Stimulated activated CD4-positive, alpha-beta T cell treated with anti-CD3 and anti-CD28 coated beads, Interleukin-15, amount 100 ng/mL, for 48 hours (primary cell): ENCODE measurements around the gene SLC2A9.
"Not testable (repeated sequence)": the region's sequence is repeated elsewhere in the genome, so short reads cannot be mapped to it uniquely, and the experiment has no call there.

Experiments
- DNase-seq, 2 donors: peaks; one replicate each; pipeline ENCODE4 v3.0.0-alpha.2; 2020; ENCODE audit warnings: low read depth in 2 of 2

SLC2A9 gene

DNA sequence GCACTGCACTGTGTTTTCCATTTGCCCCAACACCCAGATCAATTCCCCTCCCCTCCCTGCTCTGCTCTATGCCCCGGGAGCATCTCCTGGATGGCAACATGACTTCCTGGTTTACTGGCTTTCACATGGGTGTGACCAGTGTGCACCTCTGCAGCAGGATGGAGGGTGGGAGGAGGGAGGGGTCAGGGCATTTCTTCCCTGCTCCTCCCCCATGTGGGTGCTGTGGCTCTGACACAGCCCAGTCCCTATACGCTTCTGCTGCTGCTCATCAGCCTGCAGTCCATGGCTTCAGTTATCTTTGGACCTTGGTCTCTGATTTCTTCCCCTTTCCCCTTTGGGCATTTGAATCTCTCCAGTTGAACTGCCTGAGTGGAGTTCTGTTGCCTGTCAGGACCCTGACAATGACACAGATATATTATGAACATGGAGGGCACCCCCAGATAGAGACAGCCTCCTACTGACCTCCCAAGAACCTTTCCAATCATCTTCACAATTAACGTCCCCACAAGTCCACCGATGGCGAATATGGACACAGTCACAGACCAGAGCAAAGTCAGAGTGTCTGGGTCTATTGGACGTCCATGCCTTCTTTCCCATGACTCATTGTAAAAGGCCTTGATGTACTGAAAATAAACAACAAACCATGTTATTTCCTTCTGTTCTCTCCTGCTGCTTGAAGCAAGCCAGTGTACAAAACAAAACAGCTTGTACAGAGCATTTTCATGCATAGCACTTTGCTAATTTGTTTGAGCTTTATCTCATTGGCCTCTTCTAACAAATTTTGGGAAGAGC is 24.8 kb downstream of the SLC2A9 start:
- DNase-seq = no peak

- DNase-seq = no peak
Observed at GRCh38 chr4:9994246-9994847, 26.9 kb downstream of the SLC2A9 start.

- DNase-seq = no peak
Observed at GRCh38 chr4:9989918-9990635, 31.2 kb downstream of the SLC2A9 start.

DNA sequence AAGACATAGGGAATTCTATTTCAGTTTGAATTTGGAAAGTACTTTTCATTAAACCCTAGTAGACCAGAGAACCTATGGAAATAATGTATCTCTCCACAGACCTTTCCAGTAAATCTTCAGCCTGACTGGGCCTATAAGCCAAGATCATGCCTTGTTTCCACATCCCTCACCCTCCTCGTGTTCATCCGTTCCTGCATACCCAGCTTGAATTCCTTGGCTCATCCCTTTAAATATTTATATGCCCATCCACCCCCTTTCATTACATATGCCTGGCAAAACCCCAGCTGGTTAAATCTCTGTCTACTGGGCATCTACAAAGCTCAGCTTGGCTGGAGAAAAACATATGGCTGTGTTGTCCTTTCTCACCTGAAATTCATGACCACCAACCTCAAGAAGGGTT is 32.4 kb downstream of the SLC2A9 start:
- no peak for DNase-seq

DNA sequence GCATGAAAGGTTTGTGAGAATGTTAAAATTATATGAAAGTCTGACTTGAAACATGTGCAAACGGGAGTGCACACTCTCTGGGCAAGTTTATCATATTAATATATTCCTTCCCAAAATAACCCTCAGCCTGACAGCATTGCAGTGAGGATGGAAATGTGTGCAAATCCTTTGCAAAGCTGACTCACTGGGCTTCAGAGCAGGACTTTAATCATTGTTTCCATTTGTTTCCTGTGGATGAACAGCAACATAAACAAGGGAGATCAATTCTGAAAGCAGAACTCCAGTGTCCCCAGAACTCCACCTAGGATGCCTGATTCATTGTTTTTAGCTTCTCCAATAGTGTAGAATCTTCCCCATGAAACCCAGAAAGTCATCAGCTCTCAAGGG is 32.9 kb downstream of the SLC2A9 start:
- no peak for DNase-seq

- no peak for DNase-seq
Observed at GRCh38 chr4:9987749-9988362, 33.4 kb downstream of the SLC2A9 start.

GRCh38 chr4:9984621-9985020 is 36.7 kb downstream of the SLC2A9 start:
- no peak for DNase-seq

DNA sequence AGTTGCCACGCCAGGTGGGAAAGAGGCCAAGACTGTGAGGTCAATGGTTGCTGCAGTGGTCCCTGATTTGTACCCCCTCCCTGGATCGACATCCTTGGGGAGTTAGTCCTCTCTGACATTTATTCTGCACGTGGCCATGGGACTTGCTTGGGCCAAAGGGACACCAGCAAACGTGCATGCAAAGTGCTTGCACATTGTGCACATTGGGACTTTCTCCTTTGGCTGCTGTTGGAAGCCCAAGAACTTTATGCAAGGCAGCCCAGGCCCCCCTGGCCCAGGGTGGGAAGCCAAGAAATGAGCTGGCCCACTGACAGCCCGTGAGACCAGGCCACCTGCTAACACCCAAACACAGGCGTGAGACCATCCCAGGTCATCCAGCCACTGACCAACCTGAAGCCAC is 38.1 kb downstream of the SLC2A9 start:
- DNase-seq = no peak

- DNase-seq = not testable (repeated sequence)
Observed at GRCh38 chr4:9981899-9982298, 39.4 kb downstream of the SLC2A9 start.

DNA sequence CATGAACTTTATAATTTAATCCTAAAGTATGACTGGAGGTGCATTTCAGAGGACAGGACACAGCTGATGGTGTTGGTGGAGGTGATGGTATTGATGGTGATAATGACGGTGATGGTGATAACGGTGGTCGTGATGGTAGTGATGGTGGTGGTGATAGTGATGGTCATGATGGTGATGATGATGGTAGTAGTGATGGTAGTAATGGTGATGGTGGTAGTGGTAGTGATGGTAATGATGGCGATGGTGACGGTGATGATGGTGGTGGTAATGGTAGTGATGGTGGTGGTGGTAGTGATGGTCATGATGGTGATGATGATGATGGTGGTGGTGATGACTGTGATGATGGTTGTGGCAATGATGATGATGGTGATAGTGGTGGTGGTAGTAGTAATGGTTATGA is 40.4 kb downstream of the SLC2A9 start:
- no peak for DNase-seq

GRCh38 chr4:9979101-9979701 is 42.1 kb downstream of the SLC2A9 start:
- DNase-seq = no peak

GRCh38 chr4:9977518-9978031 is 43.7 kb downstream of the SLC2A9 start:
- no peak for DNase-seq

DNA sequence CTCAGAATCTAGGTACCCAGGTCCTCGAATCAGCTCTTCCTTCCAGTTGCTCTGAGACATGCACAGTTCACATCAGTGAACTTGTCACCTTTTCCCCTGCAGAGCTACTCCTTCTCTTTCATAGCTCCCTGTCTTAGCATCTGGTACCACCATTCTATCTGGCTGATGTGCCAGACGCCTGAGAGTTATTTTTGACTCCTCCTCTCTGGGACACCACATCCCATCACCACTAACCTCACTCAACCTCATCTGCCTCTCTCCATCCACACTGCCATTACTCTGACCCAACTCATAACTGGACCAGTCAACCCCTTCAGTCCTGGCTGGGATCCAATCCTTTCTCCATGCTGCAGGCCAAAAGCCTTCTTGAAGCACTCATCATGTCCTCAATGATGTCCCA is 44.5 kb downstream of the SLC2A9 start:
- DNase-seq = no peak

GRCh38 chr4:9976293-9976692 is 45.0 kb downstream of the SLC2A9 start:
- DNase-seq = no peak

DNA sequence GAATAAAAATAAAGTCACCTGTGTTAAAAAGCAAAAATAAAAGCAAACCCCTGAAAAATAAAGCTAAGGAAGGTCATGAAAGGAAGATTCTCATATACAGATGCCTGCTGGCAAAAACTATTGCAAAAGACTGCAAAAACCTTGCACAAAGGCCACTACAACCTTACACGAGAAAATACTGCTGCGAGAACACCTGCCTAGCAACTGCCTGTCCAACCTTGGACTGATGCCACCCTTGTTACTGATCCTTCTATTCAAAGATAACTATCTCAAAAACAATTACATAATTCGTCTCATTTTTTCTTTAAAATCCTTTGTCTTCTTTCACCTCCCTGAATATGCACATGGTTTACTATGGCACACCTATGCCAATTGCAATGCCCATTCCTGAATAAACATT is 49.6 kb downstream of the SLC2A9 start:
- no peak for DNase-seq

GRCh38 chr4:9970399-9971011 is 50.8 kb downstream of the SLC2A9 start:
- no peak for DNase-seq

DNA sequence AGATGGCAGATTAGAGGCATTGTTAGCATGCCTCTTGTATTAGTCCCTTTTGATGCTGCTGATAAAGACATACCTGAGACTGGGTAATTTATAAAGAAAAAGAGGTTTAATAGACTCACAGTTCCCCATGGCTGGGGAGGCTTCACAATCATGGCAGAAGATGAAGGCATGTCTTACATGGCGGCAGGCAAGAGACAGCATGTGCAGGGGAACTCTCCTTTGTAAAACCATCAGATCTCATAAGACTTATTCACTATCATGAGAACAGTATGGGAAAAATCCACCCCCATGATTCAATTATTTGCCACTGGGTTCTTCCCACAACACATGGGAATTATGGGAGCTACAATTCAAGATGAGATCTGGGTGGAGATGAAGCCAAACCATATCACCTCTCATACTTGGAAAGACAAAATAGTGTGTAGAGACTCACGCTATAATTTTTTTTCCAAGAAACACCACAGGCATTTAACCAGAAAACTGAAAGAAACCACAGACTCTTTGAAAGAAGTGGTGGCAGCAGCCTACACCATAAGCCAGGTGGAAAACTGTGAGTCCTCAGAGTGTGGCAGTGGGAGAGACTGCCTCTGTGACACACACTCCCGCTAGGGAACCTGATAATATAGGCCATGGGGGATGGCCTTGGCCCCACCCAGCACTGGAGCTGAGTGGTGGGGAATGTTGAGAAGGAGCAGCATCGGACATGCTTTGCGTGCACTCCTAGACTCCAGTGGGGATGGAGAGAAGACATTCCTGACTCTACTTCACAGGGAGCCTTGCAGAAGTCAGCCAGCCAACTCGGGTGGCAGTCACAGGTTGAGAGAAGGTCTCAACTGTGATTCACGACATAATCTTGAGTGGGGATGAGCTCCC is 51.5 kb downstream of the SLC2A9 start:
- DNase-seq = no peak

DNA sequence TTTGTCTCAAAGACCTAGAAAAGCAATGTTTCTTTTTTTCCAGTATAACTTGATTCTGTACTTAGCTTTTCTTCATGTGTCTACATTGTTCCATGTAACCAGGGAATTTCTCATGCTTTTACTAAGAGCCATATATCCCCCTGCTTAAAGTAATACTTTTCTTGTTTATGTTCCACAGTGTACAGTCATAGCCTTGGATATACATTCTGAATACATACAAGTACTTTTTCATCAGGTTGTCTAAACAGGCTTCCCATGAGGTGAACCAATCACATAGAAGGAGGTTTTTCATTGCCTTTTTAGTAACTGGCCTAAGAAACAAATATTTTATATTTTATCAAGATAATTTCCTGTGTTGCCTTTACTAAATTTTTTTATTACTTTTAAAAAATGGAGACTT is 52.8 kb downstream of the SLC2A9 start:
- DNase-seq = no peak

GRCh38 chr4:9964879-9965278 is 56.4 kb downstream of the SLC2A9 start:
- DNase-seq = no peak

DNA sequence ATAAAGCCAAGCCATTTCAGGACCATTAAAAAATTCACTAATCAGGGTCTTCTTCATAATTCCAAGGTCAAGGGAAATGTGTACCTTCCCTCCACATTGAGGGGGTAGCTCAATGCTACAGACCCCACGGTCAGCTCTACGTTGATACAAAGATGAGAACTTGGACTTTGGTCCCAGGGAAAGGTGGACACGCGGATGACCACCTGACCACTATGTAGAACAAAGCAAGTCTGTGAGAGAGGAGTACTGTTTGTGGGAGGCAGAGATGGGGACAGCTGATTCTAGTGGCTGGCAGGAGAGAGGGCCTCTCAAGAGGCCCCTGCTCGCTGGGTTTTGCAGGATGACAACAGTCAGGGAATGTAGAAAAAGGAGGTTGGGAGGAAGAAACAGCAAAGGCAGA is 58.0 kb downstream of the SLC2A9 start:
- DNase-seq = no peak
